Measurements from ENCODE around the gene FNDC3B.

- TF ChIP-seq, protein P1, sequence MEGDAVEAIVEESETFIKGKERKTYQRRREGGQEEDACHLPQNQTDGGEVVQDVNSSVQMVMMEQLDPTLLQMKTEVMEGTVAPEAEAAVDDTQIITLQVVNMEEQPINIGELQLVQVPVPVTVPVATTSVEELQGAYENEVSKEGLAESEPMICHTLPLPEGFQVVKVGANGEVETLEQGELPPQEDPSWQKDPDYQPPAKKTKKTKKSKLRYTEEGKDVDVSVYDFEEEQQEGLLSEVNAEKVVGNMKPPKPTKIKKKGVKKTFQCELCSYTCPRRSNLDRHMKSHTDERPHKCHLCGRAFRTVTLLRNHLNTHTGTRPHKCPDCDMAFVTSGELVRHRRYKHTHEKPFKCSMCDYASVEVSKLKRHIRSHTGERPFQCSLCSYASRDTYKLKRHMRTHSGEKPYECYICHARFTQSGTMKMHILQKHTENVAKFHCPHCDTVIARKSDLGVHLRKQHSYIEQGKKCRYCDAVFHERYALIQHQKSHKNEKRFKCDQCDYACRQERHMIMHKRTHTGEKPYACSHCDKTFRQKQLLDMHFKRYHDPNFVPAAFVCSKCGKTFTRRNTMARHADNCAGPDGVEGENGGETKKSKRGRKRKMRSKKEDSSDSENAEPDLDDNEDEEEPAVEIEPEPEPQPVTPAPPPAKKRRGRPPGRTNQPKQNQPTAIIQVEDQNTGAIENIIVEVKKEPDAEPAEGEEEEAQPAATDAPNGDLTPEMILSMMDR (IDR thresholded peaks at IDR 0.05): no peak
- TF ChIP-seq SIN3A (IDR thresholded peaks at IDR 0.05; ENCODE audit: borderline replicate concordance, insufficient read depth, low read depth, low read length): no peak
These were observed 96.4 kb downstream of the FNDC3B start for GRCh38 chr3:172135820-172136219.
